ENCODE data around the gene PLK5.
"Not testable (repeated sequence)": the region's sequence is repeated elsewhere in the genome, so short reads cannot be mapped to it uniquely, and the experiment has no call there.

Gene PLK5

DNA sequence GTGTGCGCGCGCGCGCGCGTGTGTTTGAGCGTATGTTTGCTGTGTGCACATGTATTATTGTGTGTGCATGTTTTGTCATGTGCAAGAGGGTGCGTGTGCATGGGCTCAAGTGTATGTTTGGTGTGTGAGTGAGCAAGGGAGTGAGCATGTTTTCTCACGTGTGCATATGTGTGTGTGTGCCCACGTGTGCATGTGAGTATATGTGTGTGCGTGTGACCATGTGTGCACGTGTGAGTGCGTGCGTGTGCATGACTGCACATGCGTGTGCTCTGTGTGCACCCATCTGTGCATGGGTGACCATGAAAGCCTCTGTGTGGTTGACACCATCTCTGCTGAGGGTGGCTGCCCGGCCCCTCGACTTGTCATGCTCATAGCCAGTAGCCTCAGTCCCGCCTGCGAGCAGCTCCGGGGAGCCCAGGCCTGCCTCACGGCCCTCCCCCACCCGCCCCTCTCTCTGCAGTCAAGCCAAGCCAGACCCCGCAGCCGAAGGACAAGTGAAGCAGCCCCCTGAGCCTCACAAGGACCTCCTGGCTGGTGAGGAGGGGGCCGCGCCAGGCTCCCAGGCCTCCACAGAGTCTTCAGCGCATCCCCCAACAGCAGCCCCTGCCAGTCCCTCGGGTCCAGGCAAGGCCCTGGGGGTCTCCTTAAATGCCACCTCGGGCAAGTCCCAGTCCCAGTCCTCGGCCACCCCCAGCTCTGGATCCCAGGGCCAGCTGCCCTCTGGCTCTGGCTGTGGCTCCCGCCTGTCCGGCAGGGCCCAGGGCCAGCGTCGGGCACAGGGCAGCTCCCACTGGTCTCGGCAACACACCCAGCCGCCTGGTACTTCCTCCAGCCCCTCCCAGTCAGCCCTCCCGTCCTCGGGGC is 26.9 kb upstream of the PLK5 start:
- ChIA-PET POLR2A (ENCODE audit: low non-redundant PET) (interaction anchor here (0.7 kb wide), 1 partner anchor 9 kb away, joined by 3 read pairs; no protein-coding TSS in a partner anchor), CTCF (no interaction called here)
- DNase-seq (ENCODE audit: low spot score) = no peak
- peak overlapping the region; percentile 40 for H3K27ac ChIP-seq
- TF ChIP-seq, protein P1, sequence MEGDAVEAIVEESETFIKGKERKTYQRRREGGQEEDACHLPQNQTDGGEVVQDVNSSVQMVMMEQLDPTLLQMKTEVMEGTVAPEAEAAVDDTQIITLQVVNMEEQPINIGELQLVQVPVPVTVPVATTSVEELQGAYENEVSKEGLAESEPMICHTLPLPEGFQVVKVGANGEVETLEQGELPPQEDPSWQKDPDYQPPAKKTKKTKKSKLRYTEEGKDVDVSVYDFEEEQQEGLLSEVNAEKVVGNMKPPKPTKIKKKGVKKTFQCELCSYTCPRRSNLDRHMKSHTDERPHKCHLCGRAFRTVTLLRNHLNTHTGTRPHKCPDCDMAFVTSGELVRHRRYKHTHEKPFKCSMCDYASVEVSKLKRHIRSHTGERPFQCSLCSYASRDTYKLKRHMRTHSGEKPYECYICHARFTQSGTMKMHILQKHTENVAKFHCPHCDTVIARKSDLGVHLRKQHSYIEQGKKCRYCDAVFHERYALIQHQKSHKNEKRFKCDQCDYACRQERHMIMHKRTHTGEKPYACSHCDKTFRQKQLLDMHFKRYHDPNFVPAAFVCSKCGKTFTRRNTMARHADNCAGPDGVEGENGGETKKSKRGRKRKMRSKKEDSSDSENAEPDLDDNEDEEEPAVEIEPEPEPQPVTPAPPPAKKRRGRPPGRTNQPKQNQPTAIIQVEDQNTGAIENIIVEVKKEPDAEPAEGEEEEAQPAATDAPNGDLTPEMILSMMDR (conservative IDR thresholded peaks at IDR 0.05; ENCODE audit: low read depth) = no peak

DNA sequence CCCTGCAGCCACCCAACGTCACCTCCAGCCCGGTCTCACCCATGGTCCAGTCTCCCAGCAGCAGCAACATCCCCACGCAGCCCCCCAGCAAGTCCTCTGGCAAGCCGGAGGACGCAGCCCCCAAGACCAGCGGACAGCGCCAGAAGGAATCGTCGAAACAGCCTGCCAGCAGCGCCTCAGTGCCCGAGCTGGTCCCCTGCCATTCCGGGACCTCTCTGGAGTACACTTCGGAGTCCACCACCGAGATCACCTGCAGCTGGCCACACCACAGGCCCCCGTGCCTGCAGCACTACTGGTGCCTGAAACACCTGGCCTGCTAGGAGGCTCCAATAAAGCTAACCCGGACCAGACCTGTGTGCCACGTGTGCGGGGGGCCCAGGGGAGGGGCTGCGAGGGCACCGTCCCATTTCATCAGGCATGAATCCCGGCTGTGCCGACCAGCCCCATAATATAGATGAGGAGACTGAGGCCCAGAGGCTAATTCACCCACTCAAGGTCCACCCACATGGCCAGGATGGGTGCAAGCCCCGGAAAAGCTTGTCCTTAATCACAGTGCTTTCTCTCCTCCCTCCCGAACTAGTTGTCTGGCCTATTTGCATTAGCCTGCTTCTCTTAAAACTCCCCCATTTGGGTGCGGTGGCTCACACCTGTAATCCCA is 26.2 kb upstream of the PLK5 start:
- CTCF ChIA-PET = interaction anchor here (0.6 kb wide), 1 partner anchor 100 kb away, joined by 6 read pairs; no protein-coding TSS in a partner anchor
- TF ChIP-seq, protein P1 (conservative IDR thresholded peaks at IDR 0.05; ENCODE audit: low read depth) = no peak
- DNase-seq (ENCODE audit: low spot score) = no peak
- H3K27ac ChIP-seq = no peak overlapping the region
- POLR2A ChIA-PET (ENCODE audit: low non-redundant PET) = interaction anchor here (0.7 kb wide), 1 partner anchor 9 kb away, joined by 3 read pairs; no protein-coding TSS in a partner anchor

DNA sequence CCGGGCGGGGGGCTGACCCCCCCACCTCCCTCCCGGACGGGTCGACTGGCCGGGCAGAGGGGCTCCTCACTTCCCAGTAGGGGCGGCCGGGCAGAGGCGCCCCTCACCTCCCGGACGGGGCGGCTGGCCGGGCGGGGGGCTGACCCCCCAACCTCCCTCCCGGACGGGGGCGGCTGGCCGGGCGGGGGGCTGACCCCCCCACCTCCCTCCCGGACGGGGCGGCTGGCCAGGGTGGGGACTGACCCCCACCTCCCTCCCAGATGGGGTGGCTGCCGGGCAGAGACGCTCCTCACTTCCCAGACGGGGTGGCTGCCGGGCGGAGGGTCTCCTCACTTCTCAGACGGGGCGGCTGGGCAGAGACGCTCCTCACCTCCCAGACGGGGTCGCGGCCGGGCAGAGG is 24.6 kb upstream of the PLK5 start:
- DNase-seq (ENCODE audit: low spot score); POLR2A ChIA-PET (ENCODE audit: low non-redundant PET); H3K27ac ChIP-seq; CTCF ChIA-PET: not testable (repeated sequence)

DNA sequence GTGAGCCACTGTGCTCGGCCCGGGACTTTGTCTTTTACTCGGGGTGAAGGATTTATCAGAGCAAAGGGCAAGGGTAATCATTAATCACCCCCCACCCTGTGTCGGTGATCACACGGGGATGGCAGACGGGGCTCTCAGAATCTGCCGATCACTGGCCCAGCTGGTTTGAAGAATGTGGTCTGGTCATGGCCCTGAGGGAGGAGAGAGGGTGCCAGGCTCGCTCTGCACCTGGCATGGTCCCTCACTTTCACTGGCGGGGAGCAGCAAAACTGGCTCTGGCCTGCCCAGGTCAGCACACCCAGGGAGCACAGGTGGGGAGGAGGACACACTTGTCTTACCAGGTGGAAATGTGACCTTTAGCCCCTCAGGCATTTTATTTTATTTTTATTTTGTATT is 22.7 kb upstream of the PLK5 start:
- TF ChIP-seq, protein P1 (conservative IDR thresholded peaks at IDR 0.05; ENCODE audit: low read depth) = no peak
- POLR2A ChIA-PET (ENCODE audit: low non-redundant PET) = no interaction called here
- CTCF ChIA-PET = interaction anchor here (0.6 kb wide), 1 partner anchor 282 kb away, joined by 6 read pairs; no protein-coding TSS in a partner anchor

DNA sequence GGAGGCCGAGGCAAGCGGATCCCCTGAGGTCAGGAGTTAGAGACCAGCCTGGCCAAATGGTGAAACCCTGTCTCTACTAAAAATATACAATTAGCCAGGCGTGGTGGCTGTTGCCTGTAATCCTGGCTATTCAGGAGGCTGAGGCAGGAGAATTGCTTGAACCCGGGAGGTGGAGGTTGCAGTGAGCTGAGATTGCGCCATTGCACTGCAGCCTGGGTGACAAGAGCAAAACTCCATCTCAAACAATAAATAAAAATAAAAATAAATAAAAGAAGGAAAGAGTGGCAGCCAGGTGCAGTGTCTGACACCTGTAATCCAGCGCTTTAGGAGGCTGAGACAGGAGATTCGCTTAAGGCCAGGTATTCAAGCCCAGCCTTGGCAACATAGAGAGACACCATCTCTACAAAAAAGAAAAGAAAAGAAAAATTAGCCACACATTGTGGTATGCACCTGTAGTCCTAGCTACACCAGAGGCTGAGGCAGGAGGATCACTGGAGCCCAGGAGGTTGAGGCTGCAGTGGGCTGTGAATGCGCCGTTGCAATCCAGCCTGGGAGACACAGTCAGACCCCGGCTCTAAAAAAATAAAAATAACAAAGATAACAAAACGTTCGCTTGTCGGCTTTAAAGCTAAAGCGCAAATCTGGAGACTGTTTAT is 21.3 kb upstream of the PLK5 start:
- CTCF ChIA-PET = interaction anchor here (0.7 kb wide), 1 partner anchor 339 kb away, joined by 3 read pairs; no protein-coding TSS in a partner anchor
- TF ChIP-seq, protein P1 (conservative IDR thresholded peaks at IDR 0.05; ENCODE audit: low read depth) = no peak
- POLR2A ChIA-PET (ENCODE audit: low non-redundant PET) = no interaction called here
- DNase-seq (ENCODE audit: low spot score) = no peak
- no peak overlapping the region for H3K27ac ChIP-seq

More for the DNA sequence above, 22.7 kb upstream of the PLK5 start:
- no peak for DNase-seq (ENCODE audit: low spot score)
- H3K27ac ChIP-seq = peak overlapping the region; percentile 36; the same call in 1 of the 2 replicates

DNA sequence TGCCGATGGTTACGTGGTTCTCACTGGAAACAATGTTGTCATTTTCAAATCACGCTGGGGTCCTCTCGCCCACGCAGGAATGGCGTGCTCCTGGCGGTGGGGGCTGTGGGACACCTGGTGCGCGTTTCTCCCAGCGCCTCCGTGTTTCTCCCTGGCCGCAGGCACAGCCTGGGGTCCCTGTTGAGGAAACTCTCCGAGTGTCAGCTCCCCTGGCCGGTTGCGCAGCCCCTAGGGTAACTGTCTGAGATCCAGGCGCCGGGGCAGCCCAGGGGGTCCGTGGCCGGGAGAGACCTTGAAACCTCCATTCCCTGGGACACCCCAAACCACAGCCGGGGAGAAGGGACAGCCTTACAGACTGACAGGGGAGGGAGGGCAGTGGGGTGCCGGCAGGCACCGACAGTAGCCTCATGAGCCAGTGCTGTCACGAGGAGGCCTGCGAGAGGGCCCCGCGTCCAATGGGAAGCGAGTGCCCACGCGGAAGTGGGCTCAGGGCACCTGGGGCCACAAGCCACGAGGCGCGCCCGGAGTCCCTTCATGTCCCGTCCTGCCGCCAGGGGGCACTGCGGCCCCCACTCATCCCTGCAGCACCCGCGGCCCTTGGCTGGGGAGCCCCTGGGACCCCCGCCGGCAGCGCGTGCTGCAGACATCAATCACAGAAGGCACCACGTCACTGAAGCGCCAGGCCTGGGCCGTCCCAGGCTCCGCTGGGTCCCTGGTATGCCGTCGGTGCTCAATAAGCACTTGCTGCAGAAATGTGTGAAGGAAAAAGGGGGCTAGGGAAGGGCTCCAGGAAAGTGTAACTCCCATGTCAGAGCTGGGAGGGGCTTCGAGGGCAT is 20.6 kb upstream of the PLK5 start:
- no peak overlapping the region for H3K27ac ChIP-seq
- TF ChIP-seq, protein P1 (conservative IDR thresholded peaks at IDR 0.05; ENCODE audit: low read depth) = peak; percentile 77
- no peak for DNase-seq (ENCODE audit: low spot score)
- ChIA-PET POLR2A (ENCODE audit: low non-redundant PET) (no interaction called here), CTCF (interaction anchor here (0.7 kb wide), 1 partner anchor 339 kb away, joined by 3 read pairs; no protein-coding TSS in a partner anchor)

Measured in RWPE1 (cell line).